ENCODE measurements around the gene PSTPIP2. TPM values are rescaled to one million over a fixed set of nuclear protein-coding genes. Genes with fewer than 3 reads are reported as not detected.

PSTPIP2 gene
- total and polyA plus RNA-seq, 4 donors, result 7.5 to 49.1 (median 12.8) TPM

DNA sequence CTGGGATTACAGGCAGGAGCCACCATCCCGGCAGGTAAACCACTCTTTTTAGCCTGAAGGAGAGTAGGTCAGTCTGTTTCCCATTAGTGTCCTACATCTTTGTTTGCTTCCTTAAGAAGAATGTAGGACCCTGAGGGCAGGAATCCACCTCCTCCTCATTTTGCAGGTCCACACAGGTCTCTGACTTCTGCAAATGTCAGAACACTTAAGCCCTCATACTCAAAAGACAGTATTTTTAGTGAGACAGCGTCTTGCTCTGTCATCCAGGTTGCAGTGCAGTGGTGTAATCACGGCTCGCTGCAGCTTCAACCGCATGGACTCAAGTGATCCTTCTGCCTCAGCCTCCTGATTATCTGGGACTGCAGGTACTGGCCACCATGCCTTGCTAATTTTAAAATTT lies 9.3 kb downstream of the PSTPIP2 start:
- Histone ChIP-seq H3K4me1 (ENCODE audit: control insufficient read depth in 5 of 5, insufficient read depth in 5 of 5, low read length in 5 of 5) (peaks cover 0 to 4% (median 0%) of the 10 kb centered on the region in 5 donors), H3K9me3 (ENCODE audit: control insufficient read depth in 4 of 4, insufficient read depth in 3 of 4, low read length in 3 of 4) (peaks cover 0 to 2% (median 0%) of the 10 kb centered on the region in 4 donors), H3K27me3 (ENCODE audit: control insufficient read depth in 3 of 3, insufficient read depth in 3 of 3, low read length in 2 of 3) (no peaks in the 10 kb centered on the region), H3K9ac (ENCODE audit: insufficient read depth in 1 of 2, low read length in 2 of 2) (no peak overlapping the region), H3K27ac (ENCODE audit: low read depth in 1 of 2, low read length in 1 of 2) (no peak overlapping the region), H3K36me3 (ENCODE audit: control insufficient read depth in 4 of 4, insufficient read depth in 4 of 4, low read length in 4 of 4) (no peaks in the 10 kb centered on the region), H3K4me3 (no peak overlapping the region)
- ATAC-seq (ENCODE audit: insufficient read depth, low FRiP score) (no peak), DNase-seq (no peak)
- TF ChIP-seq, protein P1, sequence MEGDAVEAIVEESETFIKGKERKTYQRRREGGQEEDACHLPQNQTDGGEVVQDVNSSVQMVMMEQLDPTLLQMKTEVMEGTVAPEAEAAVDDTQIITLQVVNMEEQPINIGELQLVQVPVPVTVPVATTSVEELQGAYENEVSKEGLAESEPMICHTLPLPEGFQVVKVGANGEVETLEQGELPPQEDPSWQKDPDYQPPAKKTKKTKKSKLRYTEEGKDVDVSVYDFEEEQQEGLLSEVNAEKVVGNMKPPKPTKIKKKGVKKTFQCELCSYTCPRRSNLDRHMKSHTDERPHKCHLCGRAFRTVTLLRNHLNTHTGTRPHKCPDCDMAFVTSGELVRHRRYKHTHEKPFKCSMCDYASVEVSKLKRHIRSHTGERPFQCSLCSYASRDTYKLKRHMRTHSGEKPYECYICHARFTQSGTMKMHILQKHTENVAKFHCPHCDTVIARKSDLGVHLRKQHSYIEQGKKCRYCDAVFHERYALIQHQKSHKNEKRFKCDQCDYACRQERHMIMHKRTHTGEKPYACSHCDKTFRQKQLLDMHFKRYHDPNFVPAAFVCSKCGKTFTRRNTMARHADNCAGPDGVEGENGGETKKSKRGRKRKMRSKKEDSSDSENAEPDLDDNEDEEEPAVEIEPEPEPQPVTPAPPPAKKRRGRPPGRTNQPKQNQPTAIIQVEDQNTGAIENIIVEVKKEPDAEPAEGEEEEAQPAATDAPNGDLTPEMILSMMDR (IDR thresholded peaks at IDR 0.05; ENCODE audit: control extremely low read depth, extremely low read depth), result no peak
- 84 to 86% methylated on average over 5 of the region's 5 CpGs for WGBS, 2 donors

DNA sequence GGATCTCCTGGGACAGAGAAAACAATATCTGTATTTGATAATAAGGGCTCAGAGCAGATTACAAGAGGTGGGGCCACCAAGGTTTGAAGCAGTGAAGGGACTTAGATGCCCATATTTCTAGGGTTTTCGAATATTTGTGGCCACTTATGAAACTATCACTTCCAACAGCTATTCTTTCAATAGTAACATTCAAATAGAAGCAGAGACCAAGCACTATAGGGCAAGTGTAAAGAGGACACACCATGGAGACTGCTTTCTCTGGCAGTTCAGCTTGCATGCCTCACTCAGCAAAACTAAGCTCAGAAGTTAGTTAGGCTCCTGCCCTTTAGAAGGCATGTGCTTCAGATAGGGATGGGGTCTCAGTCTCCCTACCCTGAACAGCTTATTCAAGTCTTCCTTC lies 10.3 kb downstream of the PSTPIP2 start:
- no peaks in the 10 kb centered on the region for H3K27me3 ChIP-seq (ENCODE audit: control insufficient read depth in 3 of 3, insufficient read depth in 3 of 3, low read length in 2 of 3)
- H3K9ac ChIP-seq (ENCODE audit: insufficient read depth in 1 of 2, low read length in 2 of 2), result no peak overlapping the region
- no peak for DNase-seq
- H3K36me3 ChIP-seq (ENCODE audit: control insufficient read depth in 4 of 4, insufficient read depth in 4 of 4, low read length in 4 of 4), result no peaks in the 10 kb centered on the region
- WGBS, 2 donors, result 79 to 87% methylated on average over 1 of the region's 1 CpG
- H3K27ac ChIP-seq (ENCODE audit: low read depth in 1 of 2, low read length in 1 of 2), result no peak overlapping the region
- TF ChIP-seq, protein P1 (IDR thresholded peaks at IDR 0.05; ENCODE audit: control extremely low read depth, extremely low read depth), result no peak
- H3K4me1 ChIP-seq (ENCODE audit: control insufficient read depth in 5 of 5, insufficient read depth in 5 of 5, low read length in 5 of 5), result peaks cover 0 to 4% (median 0%) of the 10 kb centered on the region in 5 donors
- no peak overlapping the region for H3K4me3 ChIP-seq
- H3K9me3 ChIP-seq (ENCODE audit: control insufficient read depth in 4 of 4, insufficient read depth in 3 of 4, low read length in 3 of 4), result peaks cover 0 to 2% (median 0%) of the 10 kb centered on the region in 4 donors
- ATAC-seq (ENCODE audit: insufficient read depth, low FRiP score), result no peak

DNA sequence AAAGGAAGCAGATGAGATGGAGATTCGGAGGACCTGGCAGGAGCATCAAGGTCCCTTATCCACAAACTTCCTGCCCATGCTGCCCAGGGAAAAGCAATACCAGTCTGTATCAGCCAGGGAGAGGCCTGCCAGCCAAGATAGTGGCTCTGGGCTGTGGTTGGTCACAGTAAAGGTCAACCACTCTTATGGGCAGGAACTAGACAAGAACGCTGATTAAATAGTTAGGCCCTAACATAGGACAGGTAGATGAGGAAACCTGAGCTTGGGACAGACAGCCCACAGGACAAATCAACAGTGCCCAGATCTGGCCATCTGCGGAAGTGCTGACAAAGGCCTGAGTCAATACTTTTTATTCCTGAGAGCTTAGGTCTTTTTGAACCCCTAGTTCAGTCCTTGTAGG lies 10.7 kb downstream of the PSTPIP2 start:
- ATAC-seq (ENCODE audit: insufficient read depth, low FRiP score) (no peak), DNase-seq (no peak)
- TF ChIP-seq, protein P1 (IDR thresholded peaks at IDR 0.05; ENCODE audit: control extremely low read depth, extremely low read depth), result no peak

DNA sequence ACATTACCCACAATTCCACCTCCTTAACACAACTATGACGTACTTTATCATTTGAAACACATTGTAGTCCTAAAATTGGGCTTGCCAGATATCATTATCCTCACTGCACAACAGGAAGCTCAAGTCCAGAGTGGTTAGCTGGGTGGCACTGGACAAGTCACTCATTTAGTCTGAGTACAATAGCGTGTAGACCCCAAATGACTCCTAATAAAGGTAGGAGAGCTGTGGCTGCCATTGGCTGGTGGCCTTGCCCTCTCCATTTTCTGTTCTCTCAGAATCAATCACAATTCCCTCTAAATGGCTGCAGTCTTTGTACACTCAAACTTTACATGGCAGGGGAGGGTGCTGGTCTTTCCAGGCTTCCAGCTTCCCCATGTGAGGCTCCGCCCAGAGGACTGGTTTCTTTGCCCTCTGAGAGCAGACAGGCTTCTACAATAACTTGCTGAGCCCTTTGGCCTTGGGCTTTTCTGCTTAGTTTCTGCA lies 11.7 kb downstream of the PSTPIP2 start:
- H3K9me3 ChIP-seq (ENCODE audit: control insufficient read depth in 4 of 4, insufficient read depth in 3 of 4, low read length in 3 of 4), result peaks cover 0 to 2% (median 0%) of the 10 kb centered on the region in 4 donors
- peaks cover 0 to 4% (median 0%) of the 10 kb centered on the region in 5 donors for H3K4me1 ChIP-seq (ENCODE audit: control insufficient read depth in 5 of 5, insufficient read depth in 5 of 5, low read length in 5 of 5)
- TF ChIP-seq, protein P1 (IDR thresholded peaks at IDR 0.05; ENCODE audit: control extremely low read depth, extremely low read depth), result no peak
- no peak overlapping the region for H3K27ac ChIP-seq (ENCODE audit: low read depth in 1 of 2, low read length in 1 of 2)
- no peak for ATAC-seq (ENCODE audit: insufficient read depth, low FRiP score)
- no peak overlapping the region for H3K4me3 ChIP-seq
- no peak for DNase-seq
- H3K36me3 ChIP-seq (ENCODE audit: control insufficient read depth in 4 of 4, insufficient read depth in 4 of 4, low read length in 4 of 4), result no peaks in the 10 kb centered on the region
- no peak overlapping the region for H3K9ac ChIP-seq (ENCODE audit: insufficient read depth in 1 of 2, low read length in 2 of 2)
- WGBS, 2 donors, result 80 to 83% methylated on average over 3 of the region's 3 CpGs
- H3K27me3 ChIP-seq (ENCODE audit: control insufficient read depth in 3 of 3, insufficient read depth in 3 of 3, low read length in 2 of 3), result no peaks in the 10 kb centered on the region

More for the DNA sequence above, 10.7 kb downstream of the PSTPIP2 start:
- Histone ChIP-seq H3K27ac (ENCODE audit: low read depth in 1 of 2, low read length in 1 of 2) (no peak overlapping the region), H3K27me3 (ENCODE audit: control insufficient read depth in 3 of 3, insufficient read depth in 3 of 3, low read length in 2 of 3) (no peaks in the 10 kb centered on the region), H3K4me1 (ENCODE audit: control insufficient read depth in 5 of 5, insufficient read depth in 5 of 5, low read length in 5 of 5) (peaks cover 0 to 4% (median 0%) of the 10 kb centered on the region in 5 donors), H3K9me3 (ENCODE audit: control insufficient read depth in 4 of 4, insufficient read depth in 3 of 4, low read length in 3 of 4) (peaks cover 0 to 2% (median 0%) of the 10 kb centered on the region in 4 donors), H3K4me3 (no peak overlapping the region), H3K9ac (ENCODE audit: insufficient read depth in 1 of 2, low read length in 2 of 2) (no peak overlapping the region), H3K36me3 (ENCODE audit: control insufficient read depth in 4 of 4, insufficient read depth in 4 of 4, low read length in 4 of 4) (no peaks in the 10 kb centered on the region)
- 85 to 92% methylated on average over 3 of the region's 3 CpGs for WGBS, 2 donors
